Measurements from ENCODE around the gene TGFB2.
A peak's percentile ranks its signal among the peaks of the same experiment; 100 is the strongest.

The TGFB2 gene

GRCh38 chr1:218362418-218363076 lies 17.4 kb downstream of the TGFB2 start:
- no peak for DNase-seq

GRCh38 chr1:218363141-218363540 lies 18.0 kb downstream of the TGFB2 start:
- no peak for DNase-seq

DNA sequence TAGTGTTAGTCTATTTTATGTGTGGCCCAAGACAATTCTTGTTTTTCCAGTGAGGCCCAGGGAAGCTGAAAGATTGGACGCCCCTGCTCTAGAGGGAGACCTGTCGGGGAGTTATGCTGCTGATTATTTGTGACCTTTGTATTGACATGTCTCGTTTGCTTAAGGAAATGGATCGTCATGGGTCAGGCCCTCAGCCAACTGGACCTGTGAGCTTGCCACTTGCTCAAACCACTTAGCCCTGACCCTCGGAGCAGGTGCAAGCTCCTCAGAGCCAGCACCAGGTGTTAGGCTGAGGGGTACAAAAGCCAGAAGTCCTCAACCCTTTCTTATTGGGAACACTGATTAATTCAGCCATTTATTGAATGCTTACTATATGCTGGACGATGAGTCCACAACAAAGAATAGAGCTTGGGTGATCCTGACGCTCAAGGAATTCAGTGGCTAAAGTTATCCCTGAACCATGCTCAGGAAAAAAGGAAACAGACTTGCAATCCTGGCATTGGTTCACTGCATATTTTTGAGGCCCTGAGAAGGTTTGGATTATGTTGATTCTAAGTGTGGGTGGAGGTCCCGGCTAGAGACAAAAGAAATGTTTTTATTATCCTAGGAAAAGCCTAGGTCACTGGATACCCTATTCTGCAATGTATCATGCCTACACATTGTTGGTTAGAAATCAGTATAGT lies 19.0 kb downstream of the TGFB2 start:
- DNase-seq = no peak

DNA sequence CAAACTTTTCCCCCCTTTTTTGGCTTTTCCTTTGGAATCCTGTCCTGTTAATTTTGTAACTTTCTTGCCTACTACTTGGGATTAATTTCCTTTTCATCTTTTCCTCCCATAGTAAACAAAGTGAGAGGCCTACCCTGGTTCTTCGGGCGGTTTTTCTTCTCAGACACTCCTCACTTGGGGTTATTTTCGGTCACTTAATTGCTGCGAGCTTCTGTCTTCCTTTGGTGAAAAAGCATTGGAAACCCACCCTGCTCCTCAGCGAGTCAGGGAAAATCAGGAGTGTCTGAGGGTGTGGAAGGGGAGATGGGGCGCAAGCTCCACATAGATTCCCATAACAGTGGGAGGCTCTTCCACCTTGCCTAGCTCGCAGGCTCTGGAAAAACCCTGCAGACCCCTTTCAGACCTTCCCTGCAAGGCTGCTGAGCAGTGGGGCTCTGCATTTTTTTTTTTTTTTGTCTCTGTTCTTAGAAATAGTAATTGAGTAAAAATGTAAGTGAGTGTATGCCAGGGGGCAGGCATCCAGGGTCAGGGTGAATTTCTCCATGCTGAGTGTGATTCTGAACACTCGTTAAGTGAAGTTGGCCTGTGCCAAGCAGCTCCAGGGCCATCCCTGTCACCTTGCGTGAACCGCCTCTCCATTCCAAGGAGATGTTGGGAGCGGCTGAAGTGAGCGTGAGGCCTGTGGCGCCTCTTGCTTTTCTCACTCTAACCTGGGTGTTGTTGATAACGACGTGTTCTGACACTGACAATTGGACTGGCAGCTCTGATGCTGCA lies 20.3 kb downstream of the TGFB2 start:
- DNase-seq = no peak

DNA sequence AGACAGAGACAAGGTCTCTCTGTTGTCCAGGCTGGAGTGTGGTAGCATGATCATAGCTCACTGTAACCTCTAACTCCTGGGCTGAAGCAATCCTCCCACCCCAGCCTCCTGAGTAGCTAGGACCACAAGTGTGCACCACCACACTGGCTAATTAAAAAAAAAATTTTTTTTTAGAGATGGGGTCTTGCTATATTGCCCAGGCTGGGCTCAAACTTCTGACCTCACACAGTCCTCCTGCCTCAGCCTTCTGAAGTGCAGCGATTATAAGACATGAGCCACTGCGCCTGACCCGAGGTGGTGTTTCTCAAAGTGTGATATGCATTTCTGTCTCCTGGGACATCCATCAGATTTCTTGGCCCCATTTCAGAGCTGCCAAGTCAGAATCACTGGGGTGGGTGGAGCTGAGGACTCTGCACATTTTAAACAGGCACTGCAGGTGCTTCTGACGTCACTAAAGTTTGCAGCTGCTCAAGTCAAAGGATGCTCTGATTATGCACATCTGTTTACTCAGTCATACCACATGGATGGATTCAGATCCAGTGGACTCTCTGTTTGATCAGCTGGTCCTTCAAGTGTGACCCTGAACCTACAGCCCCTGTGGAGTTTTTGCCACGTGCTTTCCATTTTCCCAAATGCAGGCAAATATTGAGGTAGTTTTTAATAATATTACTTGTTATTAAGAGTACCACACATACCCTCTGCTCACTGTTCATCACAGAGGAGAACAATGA lies 21.4 kb downstream of the TGFB2 start:
- DNase-seq = no peak

DNA sequence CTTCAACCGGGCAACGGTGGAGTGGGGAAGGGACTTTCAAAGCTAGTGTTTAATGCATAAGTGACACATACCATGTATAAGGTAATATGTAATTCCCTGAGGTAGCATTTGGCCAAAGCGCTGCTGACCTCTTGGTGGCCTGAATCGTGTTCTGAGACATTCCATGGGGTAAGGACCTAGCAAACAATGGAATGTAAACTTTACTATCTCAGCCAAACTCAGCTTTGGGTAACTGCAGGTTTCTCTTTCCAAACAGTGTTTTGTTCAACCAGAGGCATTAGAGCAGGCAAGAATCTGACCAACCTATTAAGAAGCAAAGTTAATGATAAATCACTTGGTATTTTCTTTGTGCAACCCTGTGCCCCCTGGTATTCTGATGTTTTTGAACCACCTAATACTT lies 22.0 kb downstream of the TGFB2 start:
- DNase-seq = no peak

- no peak for DNase-seq
These were observed 23.6 kb downstream of the TGFB2 start for GRCh38 chr1:218368686-218369085.

- no peak for DNase-seq
These were observed 24.8 kb downstream of the TGFB2 start for GRCh38 chr1:218369688-218370511.

DNA sequence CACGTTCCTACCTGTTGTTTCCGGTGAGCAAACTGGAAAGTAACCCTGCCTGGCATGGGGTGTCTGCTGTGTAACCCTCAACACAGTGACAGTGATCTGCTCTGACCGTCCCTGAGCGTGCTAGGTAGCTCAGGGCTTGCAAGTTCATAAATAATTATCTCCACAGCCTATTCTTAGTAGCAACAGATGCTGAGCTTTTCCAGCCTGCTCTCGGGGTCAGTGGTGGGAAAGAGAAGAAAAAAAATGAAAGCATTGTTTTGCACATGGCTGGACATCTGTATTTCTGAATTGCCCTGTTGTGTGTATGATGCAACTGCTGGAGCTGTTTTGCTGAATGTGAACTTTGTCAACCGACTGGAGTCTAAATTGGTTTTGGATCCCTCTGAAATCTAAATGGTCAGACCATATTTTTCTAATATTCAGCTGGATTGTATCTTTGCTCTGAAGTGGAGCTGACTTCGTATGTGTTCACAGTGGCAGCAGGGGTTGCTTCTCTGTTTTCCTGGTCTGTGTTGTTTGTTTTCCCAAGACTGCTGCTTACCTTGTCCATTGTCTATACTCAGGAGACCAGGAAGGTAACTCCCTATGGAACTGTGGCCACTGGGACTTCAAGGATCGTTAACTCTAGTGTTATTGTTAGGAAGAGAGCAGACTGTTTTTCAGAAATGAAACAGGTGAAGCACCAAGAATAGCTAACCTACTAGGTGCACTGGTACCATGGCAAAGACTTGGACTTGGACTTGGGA lies 27.0 kb downstream of the TGFB2 start:
- DNase-seq = no peak

- DNase-seq = no peak
These were observed 29.5 kb downstream of the TGFB2 start for GRCh38 chr1:218374401-218375353.

DNA sequence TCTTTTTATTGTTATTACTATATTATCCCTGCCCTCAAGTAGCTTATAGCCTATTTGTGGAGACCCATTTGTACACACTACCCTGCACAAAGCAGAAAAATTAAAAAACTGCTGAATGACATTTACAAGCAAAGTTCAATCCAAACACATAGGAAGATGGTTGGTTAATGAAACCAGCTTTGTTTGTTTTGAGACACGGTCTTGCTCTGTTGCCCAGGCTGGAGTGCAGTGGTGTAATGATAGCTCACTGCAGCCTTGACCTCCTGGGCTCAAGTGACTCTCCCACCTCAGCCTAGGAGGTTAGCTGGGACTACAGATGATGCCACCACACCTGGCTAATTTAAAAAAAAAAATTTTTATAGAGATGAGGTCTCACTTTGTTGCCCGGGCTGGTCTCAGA lies 31.6 kb downstream of the TGFB2 start:
- no peak for DNase-seq

- DNase-seq = peak; percentile 47
These were observed 32.1 kb downstream of the TGFB2 start for GRCh38 chr1:218377143-218377660.

- DNase-seq = no peak
These were observed 35.2 kb downstream of the TGFB2 start for GRCh38 chr1:218380125-218380977.

DNA sequence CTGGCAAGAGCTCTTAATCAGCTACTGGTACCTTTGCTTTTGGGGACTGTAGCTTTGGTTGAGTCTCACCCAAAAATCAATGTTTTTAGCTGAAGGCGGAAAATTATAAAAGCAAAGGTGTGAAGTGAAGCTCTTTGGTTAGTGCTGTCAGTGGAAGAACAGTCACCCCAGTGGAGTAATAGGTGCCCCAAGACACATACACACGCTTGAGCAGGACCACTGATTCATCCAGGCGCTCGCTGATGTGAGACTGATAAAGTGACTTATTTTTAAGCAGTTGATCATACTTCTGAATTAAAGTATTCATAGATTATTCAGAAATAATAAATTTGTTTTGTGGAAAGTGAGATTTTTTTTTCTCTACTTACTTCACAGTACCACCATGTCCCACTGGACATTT lies 37.1 kb downstream of the TGFB2 start:
- no peak for DNase-seq

GRCh38 chr1:218383051-218383450 lies 37.9 kb downstream of the TGFB2 start:
- no peak for DNase-seq

DNA sequence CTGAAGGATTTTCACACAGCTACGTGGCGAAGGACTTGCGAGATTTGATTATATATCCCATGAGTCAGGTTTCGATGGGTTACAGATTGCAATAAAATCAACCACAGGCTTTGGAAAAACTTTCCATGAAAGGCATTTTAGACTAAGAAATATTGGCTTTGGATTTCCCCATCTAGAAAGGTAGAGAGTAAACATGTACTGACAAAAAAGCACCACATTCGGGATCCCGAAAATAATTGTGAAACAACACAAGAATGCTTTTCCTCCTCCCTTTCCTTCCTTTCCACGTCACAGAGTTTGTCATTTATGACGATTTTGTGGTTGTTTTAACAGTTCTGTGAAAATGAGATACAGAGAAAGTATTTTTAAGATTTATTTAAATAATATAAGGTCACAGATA lies 38.5 kb downstream of the TGFB2 start:
- no peak for DNase-seq

DNA sequence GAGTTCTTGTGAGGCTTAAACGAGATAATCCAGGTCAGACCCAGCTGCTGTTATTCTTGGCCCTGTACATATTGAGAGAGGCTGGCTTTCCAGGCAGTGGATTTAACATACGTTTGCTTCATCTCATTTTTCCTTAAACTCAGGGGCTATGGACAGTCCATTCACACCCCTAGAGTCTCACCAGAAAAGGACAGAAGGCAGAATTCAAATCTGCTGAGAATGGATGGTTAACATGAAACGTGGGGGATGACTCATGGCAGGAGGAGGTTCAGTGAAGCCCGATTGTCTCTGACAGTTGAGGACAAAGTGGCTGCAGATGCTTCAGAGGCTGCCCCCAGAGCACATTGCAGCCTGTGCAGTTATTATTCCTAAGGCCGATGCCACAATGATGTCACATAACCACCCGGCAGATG lies 39.5 kb downstream of the TGFB2 start:
- no peak for DNase-seq

- DNase-seq = no peak
These were observed 43.5 kb downstream of the TGFB2 start for GRCh38 chr1:218388591-218388990.

DNA sequence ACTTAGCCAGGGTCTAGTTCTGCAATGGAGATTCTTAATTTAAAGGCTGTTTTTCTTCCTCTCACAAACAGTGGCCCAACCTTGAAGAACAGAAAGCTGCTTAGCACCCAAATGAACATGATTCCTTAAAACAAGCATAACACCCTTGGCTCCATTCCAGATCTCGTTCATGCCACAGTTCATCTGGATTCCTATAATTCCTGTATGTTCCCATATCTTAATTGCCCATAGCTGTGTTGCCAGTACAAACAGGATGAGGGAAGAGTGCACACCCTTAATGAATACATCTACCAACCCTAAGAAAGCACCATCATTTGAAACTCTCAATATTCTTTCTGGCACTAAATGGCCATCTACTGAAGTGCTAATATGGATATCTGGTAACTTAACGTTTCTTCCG lies 45.5 kb downstream of the TGFB2 start:
- DNase-seq = no peak

Measured in CD4-positive, alpha-beta T cell treated with Interleukin-12 subunit alpha and Interleukin-12 subunit beta, for 1 hour (primary cell).